AML-193 (cell line): ENCODE measurements around the gene USP6.
"Not testable (repeated sequence)": the region's sequence is repeated elsewhere in the genome, so short reads cannot be mapped to it uniquely, and the experiment has no call there.

ENCODE experiments used
- DNase-seq, 2 experiments: peaks; one replicate each; lab custom pipeline; 2025; lab: John Stamatoyannopoulos, UW

The USP6 gene

DNA sequence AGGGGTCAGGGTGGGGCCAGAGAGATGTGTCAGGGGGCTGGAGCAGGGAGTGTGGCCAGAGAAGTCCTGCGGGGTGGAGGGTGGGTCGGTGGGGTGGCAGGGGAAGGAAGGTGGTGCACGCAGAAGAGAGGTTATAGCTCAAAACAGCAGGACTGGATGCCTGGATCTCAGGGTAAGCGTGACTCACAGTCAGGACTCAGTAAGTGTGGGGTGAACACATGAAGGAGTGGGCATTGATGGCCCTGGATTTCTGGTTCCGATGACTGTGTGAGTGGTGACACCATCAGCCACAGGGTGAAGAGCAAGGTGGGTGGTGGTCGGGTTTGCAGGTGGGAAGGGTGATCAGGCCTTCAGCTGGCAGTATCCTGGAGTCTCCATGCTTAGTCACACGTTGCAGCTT is 6.2 kb downstream of the USP6 start:
- not testable (repeated sequence) for DNase-seq

DNA sequence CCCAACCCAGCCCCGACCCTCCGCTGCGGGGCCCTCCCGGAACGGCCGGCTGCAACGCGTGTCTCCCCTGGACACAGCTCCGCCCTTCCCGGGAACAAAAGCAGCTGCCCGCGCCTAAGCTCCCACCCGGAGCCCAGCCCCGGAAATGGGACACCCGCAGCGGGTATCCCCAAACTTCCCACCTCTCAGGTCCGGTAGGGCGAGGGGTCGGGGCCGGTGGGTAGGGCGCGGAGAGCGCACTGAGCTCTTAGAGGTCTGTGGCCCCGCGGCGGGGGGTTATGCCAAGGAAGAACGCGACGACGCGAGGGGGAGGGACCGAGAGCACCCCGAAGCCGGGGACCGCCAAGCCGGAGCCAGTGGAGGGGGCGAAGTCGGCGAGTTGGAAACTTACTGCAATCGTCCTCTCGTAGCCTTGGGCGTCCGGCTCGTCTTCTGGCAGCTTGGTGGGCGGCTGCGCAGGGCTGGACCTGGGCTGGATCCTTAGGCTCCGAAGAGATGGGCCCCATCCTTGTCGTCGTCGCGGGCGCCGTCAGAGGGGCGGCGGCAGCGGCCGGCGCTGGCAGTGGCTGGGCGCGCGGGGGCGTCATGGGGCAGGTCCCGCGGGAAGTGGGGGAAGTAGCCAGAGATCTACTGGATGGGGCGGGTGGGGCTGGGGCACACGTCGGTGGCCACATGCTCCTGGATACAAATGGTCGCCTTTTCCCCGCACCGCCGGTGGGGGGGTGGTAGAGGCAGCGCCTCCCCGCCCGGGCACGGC is 6.9 kb downstream of the USP6 start:
- no peak for DNase-seq

DNA sequence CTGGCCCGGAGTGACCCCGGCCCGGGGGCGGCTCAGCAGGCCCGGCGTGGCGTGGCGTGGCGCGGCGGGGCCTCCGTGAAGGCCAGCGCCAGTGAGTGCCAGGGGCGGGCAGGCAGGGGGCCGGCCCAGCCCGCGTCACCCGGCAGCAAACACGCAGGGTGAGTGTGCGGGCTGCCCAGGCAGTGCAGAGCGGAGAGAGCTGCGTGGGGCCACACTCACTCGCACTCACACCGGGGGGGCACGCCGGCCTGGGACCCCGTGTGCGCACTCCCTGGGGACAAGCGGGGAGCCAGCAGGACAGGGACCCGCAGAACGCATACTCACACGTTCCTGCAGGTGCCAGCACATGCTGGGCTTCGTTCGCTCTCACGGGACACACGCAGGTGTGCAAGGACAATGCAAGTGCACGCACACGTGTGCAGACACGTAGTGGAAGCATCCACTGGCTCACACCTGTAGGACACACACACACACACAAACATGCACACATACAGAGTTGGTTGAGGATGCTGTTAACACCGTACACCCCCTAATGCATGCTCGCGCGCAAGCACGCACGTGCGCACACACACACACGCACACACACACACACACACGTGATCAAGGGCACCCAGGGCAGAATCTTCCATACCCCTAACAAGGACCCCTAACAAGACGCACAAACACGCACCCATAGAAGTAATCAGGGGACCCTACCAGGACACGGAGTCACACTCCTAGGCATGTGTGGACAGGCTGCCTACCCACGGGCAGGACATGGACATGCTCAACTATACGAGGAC is 7.7 kb downstream of the USP6 start:
- DNase-seq, result no peak

DNA sequence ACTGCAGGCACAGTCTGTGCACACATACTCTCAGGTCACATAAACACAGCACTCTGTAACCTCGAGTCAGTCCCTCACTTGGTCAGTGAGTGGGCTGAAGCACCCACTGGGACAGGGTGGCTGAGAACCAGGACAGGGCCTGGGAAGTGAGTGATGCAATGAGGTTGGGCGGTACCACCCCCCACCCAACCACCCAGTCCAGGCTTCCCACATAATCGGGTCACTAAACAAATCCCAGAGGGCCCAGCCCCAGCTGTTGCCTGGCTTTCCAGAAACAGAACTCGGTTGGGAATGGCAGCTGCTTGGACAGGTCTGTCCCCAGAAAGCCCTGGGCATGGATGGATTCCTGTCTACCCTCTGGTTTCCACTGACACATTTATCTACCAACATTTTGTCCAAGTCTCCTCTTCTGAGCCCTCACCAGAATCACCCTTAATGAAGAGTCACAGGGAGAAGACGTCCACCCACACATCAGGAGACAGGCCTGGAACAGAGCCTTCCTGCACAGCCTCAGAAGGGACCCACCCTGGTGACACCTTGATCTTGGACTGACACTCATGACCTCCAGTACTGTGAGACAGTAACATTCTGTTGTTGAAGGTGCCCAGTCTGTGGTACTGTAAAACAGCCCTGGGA is 8.4 kb downstream of the USP6 start:
- DNase-seq, result not testable (repeated sequence)

DNA sequence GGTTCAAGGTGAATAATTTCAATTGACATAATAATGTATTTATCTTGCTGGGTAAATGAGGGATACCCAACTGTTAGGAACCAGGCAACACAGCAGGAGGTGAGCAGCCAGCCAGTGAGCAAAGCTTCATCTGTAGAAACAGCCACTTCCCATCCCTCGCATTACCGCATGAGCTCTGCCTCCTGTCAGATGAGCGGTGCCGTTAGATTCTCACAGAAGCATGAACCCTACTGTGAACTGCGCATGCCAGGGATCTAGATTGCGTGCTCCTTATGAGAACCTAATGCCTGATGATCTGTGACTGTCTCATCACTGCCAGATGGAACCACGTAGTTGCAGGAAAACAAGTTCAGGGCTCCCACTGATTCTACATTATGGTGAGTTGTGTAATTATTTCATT is 9.1 kb downstream of the USP6 start:
- DNase-seq, result not testable (repeated sequence)

DNA sequence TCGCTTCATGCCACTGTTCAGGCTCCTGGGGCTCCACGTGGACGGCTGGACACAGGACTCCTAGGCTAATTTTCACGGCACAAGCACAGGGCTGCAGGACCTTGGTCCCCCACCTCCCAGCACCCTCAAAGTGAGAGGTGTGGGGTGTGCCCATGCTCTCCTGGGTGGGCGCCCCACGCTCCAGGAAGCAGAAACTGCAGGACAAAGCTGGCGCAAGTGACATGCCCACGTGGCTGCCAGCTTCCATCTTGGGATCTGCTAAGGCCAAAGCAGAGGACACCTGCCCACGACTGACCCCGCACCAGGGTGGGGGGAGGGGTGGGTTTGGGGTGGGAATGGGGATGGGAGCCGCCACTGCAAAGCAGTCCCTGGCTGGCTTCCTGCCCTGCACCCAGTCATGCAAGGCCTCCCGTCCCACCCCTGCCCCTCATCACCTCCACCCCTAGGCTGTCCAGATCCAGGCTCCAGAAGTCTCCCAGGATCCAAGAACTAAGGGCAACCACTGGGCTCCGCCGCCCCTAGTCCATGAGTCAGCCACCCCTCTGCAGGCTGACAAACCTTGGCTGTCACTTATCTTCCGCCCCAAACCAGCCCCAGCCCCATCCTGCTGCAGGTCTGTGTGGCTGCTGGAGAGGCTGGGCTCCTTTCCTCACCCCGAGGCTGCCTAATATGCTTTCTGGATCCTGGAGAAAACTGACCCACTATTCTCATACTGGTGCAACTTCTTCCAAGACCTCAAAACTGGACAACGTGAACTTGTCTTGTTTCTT is 11.1 kb downstream of the USP6 start:
- DNase-seq, result no peak

DNA sequence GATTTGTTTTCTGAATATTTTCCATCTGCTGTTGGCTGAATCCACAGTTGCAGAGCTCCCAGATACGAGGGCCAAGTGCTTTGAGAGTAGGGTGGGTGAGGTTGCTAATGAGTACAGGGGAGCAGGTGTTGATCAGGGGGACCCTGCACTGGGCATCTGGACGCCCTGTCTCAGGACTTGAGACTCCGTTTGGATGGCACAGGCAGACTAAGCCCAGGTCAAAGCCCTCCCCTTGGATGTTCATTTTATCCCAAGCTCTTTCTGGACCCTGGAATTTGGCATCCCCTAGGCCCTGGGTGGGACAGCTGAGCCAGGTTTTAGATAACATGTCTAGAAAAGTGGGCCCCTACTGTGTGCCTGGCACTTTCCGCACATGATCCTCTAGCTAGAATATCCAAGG is 12.1 kb downstream of the USP6 start:
- no peak for DNase-seq

DNA sequence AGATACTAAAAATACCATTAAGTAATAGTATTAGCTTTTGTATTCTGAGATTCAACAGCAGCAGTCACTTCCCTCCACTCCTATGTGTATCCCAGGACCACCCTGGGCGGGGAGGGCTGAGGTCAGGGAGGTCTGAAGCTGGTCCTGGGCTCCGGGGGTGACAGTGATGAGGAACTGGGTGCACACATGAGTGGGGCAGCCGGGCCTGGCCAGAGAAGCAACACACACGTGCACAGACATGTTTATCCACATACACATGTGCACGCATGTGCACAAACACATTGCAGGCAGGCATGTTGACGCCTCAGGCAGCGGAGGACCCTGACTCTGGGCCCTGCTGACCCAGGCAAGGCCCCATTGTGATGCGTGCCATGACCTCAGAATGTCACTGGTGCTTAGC is 12.6 kb downstream of the USP6 start:
- DNase-seq, result not testable (repeated sequence)

DNA sequence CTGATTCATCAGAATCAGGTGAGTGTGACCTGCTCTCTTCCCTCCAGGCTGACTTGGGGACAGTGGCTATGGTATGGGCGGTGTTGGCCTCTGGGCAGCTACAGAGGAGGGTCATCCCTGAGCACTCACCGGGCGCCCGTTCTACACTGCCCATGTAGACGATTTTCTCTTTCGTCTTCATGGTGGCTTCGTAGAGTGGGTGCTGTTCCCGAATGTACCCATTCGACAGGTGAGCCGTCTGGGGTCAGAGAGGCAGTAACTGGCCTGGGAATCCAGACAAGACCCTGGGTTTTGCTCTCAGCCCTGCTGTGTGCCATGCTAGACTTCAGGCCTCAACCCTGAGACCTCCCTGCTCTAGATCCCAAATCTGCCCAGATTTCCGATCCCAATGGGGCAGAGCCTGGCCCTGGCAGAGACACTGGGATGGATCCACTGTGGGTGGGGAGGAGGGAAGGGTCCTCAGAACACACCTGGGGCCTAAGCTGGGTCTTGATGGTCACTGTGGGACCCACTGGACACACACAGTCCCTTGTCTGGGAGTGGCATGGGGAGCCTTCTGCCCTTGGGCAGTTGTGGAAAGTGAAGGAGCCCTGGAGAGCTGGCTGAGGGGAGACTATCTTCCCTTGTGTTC is 13.2 kb downstream of the USP6 start:
- no peak for DNase-seq

DNA sequence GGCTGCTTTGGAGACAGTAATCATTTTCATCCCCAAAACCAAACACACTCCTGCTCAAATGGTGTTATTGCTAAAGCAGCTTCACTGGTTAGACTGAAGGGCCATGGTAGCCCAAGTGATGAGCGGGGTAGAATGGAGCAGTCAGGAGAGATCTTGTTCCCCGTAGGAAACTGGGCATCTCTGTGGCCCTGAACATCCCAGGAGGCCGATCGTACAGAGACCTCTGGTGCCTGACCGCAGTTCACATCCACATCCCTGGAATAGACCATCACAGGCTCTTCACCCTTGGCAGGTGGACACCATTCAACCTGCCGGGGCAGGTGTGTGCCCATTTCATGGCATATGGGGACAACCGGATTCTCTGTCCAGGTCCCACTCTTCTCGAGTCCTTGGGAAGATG is 13.9 kb downstream of the USP6 start:
- not testable (repeated sequence) for DNase-seq

DNA sequence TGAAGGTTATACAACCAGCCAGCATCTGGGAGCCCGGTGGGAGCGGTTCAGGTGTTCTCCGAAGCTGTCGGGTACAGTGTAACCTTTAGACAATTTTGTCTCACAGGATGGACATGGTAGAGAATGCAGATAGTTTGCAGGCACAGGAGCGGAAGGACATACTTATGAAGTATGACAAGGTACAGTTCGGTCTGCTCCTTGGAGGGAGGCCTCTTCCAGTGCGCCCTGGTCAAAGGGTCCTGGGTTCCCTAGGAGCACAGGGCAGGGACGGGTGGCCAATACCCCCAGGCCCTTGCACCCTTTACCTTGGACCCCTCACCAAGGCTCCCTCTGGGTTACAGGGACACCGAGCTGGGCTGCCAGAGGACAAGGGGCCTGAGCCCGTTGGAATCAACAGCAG is 14.4 kb downstream of the USP6 start:
- not testable (repeated sequence) for DNase-seq

DNA sequence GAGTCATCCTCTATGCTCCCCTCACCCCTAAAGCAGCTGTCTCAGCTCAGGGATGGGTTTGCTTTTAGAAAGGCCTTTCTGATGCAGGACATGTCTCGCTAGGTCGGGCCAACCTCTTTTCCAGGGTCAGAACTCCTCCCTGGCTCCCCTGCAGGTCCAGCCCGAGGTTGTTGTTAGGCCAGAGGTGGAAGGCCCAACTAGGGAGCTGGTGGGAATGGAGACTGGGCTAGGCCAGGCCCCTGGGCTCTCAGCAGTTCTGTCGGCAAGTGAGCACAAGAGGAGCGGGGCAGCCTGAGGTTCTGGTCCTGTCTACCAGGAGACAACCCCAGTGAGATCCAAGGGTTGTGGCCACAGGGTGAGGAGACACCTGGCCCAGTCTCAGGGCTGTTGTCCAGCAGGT is 14.9 kb downstream of the USP6 start:
- DNase-seq, result not testable (repeated sequence)

DNA sequence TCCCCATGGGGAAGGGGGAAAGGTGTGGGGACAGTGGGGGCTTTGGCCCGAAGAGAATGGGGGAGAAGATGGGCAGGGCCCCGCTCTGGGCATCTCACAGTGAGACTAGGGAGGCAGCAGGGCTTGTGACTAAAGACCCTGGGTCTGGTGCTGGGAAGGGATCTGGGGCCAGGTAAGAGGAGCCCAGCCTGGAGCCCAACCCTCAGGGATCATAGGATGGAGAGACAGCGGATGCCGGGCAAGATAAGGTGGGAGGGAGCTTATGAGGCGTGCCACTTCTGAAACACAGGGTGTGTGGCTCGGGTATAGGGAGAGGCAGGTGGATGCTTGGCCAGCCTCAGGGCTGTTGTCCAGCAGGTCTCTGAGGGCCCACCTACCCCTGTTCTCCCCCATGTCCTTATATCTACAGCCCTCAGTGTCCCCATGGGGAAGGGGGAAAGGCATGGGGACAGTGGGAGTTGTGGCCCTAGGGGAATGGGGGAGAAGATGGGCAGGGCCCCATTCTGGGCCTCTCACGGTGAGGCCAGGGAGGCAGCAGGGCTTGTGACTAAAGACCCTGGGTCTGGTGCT is 15.4 kb downstream of the USP6 start:
- DNase-seq, result no peak

DNA sequence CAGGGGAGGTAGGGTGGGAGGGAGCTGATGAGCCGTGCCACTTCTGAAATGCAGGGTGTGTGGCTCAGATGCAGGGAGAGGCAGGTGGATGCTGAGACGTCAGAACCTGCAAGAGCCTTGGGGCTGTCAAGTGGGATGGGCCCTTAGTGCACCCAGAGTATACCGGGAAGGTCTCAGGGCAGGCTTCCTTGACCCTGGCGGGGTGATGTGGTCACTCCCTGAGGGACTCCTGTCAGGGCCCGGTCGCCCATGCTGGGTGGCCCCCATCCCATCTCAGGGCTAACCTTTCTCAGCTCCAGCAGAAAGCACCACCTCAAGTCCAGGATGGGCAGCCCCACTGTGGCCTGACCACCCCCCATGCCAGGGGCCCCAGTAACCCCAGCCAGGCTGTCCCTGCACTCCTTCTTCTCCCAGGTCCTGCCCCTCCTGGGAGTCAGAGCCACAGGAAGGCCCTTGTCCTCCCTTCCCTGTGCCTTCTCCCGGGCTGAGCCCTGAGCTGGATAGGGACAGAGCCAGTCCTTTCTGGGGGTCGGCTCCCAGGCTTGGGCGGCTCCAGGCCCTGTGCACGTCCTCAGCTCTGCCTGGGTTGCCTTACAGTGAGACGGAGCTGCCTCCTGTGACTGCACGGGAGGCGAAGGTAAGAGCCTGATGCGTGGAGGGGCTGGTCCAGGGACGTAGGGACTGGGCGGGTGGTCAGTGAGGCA is 16.1 kb downstream of the USP6 start:
- DNase-seq, result not testable (repeated sequence)

DNA sequence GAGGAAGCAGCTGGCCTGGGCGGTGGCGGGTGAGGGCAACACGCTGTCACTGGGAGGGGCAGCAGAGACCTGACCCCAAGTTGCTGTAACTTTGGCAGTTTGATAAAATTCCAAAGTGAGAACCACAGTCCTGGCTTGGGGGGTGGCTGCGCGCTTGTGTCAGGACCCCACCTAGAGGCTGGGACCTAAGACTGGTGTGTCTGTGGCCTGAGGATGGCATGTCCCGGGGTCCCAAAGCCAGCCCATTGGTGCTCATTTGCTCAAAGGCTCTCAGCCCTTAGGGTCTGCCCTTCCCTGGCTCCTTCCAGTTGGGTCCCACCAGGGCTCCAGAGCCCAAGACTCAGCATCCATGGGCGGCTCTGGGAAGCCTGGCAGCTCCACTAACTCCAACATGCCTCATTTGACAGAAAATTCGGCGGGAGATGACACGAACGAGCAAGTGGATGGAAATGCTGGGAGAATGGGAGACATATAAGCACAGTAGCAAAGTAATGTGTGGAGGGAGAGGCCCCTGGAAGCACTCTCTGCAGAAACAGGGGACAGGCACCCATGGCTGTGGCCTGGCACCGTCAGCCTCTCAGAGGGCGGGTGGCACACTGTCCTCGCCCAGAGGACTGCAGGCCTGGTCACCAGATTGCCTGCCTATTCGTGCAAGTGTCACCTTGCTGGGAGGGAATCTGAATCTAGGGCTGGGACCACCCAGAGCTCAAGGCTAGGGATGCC is 16.8 kb downstream of the USP6 start:
- not testable (repeated sequence) for DNase-seq

DNA sequence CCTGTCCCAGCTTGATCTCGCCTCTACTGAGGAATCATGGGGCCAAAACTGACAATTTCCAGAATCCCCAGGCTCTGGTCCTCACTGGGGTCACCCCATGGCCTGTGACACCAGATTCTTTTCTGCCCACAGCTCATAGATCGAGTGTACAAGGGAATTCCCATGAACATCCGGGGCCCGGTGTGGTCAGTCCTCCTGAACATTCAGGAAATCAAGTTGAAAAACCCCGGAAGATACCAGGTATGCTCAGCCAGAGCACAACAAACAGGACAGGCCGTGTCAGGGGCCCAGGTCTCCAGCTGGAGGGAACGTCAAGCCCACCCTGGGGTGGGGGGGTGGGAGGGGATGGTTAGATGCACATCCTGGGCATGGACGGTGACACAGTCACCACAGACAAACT is 17.5 kb downstream of the USP6 start:
- no peak for DNase-seq

DNA sequence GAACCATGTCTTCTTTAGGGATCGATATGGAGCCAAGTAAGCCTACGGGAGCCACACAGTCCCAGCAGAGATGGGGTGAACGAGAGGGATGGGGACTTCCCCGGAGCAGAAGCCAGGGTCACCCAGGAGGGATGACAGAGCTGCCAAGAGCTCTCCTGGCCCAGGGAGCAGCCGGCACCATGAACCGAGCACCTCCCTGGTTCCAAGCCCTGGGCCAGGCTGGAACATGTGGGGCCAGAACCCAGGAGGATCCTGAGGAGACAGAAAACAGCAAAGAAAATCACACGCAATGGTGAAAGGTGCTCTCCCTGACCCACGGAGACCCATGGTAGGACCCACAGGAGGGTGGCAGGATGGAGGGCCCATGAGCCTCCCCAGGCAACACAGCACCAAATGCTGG is 18.1 kb downstream of the USP6 start:
- not testable (repeated sequence) for DNase-seq

DNA sequence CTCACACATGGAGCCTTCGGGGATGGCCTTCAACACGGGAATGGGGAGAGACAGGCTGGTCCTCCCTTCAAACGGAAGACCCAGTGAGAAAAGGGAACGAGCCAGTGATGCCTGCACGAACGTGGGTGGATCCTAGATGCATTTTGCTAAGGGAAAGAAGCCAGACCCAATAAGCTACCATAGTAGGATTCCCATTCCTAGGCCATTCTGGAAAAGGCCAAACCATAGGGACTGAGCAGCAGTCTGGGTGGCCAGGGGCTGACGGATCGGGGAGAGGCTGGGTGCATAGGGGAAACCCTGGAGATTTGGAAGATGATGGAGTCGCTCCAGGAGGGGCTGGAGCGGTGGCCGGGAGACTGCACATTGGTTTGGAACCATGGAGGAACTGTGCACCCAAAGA is 18.7 kb downstream of the USP6 start:
- DNase-seq, result not testable (repeated sequence)

DNA sequence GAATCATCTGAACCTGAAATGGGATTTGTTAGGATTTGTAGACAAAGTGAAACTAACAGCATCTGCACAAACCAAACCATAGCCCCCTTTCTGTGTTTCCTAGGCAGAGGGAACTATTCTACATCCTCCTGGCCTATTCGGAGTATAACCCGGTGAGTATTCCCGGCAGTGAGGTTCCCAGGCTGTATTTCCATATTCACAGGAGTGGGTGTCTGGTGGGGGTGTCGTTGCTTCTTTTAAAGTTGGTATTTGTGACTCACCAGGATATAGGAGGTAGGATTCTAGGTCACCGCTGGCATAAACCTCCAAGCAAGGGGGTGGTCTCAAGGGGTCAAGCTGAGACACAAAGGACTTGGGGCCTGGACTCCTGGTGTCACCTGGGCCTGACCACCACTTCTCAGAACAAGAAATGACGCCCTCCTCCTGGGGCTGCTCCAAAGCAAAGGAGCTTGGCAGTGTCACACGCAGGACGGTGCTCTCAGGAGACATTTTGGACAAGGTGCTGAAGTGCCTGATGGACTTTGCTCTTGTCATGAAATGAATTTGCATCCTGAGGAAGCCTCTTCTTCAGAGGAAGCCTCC is 19.4 kb downstream of the USP6 start:
- DNase-seq, result not testable (repeated sequence)
